ENCODE results near the gene IZUMO3.

DNA sequence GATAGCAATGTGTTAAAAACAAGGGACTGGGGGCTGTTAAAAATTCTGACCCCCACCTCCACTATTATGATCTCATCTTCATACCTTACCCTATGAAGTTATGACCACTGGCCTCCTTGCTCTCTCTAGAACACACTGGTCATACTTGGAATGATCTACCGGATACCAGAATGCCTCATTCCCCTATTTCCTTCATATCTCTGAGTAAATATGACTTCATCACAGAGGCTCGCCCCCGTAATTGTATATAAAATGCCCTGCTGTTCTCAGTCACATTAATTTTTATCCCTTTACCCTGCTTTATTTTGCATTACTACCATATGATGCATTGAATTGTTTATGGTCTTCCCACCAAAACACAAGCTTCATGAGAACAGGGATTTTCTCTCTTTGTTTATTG lies 29.2 kb downstream of the IZUMO3 start:
- TF ChIP-seq NFRKB (IDR thresholded peaks at IDR 0.05) (no peak), FOXK2 (IDR thresholded peaks at IDR 0.05) (no peak), FOXA1 (IDR thresholded peaks at IDR 0.05) (no peak), ZNF384 (IDR thresholded peaks at IDR 0.05) (no peak), TARDBP (IDR thresholded peaks at IDR 0.05) (no peak), SP1 (IDR thresholded peaks at IDR 0.05) (no peak), L3MBTL2 (conservative IDR thresholded peaks at IDR 0.05) (no peak), SUZ12 (IDR thresholded peaks at IDR 0.05) (no peak), FOXM1 (IDR thresholded peaks at IDR 0.05; ENCODE audit: borderline replicate concordance) (no peak), LEF1 (IDR thresholded peaks at IDR 0.05; ENCODE audit: borderline replicate concordance) (no peak)
- TF ChIP-seq, protein P1, sequence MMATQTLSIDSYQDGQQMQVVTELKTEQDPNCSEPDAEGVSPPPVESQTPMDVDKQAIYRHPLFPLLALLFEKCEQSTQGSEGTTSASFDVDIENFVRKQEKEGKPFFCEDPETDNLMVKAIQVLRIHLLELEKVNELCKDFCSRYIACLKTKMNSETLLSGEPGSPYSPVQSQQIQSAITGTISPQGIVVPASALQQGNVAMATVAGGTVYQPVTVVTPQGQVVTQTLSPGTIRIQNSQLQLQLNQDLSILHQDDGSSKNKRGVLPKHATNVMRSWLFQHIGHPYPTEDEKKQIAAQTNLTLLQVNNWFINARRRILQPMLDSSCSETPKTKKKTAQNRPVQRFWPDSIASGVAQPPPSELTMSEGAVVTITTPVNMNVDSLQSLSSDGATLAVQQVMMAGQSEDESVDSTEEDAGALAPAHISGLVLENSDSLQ (IDR thresholded peaks at IDR 0.05) = no peak
